IPS DF 4.7 (cell line): ENCODE results near the gene CEP72.
"Not testable (repeated sequence)": the region's sequence is repeated elsewhere in the genome, so short reads cannot be mapped to it uniquely, and the experiment has no call there.

Experiments
- DNase-seq: peaks from one replicate; pipeline ENCODE4 v3.0.0-alpha.2; 2013; ENCODE audit warnings: low spot score; ENCODE audit errors: extremely low read depth

Gene CEP72

DNA sequence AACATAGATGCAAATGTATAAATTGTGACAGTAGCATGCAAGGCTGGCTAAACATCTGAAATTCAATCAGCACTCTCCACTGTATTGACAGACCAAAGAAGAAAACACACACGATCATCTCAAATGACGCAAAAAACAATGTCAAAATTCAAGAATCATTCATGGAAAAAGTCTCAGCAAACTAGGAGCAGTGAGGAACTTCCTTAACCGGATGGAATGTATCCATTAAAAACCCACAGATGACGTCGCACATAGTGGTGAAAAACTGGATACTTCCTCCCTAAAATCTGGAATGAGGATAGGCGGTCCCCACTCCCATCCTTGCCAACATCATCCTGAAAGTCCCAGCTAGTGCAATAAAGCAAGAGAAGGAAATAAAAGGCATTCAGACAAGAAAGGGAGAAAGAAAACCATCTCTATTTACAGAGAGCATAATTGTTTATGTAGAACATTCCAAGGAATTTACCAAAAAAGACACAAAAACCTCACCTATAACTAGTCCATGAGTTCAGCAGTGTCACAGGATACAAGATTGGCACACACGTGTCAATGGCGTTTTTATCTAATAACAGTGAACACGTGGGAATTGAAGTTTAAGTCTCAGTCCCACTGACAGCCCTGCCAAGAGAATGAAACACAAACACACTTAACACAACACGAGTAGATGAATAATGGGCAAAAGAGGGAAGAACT, 14.1 kb upstream of the CEP72 start:
- no peak for DNase-seq

DNA sequence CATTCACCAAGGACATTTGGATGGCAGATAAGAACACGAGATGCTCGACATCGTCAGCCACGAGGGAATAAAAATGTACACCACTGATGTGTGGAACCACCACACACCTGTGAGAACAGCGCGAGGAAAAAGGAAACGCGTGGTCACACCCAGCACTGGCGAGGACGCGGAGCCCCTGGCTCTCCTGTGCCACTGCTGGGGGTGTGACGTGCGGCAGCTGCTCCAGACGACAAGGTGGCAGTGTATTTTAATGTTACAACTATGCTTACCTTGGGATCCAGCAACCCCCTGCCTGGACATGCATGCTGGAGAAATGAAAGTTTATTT, 13.6 kb upstream of the CEP72 start:
- no peak for DNase-seq

DNA sequence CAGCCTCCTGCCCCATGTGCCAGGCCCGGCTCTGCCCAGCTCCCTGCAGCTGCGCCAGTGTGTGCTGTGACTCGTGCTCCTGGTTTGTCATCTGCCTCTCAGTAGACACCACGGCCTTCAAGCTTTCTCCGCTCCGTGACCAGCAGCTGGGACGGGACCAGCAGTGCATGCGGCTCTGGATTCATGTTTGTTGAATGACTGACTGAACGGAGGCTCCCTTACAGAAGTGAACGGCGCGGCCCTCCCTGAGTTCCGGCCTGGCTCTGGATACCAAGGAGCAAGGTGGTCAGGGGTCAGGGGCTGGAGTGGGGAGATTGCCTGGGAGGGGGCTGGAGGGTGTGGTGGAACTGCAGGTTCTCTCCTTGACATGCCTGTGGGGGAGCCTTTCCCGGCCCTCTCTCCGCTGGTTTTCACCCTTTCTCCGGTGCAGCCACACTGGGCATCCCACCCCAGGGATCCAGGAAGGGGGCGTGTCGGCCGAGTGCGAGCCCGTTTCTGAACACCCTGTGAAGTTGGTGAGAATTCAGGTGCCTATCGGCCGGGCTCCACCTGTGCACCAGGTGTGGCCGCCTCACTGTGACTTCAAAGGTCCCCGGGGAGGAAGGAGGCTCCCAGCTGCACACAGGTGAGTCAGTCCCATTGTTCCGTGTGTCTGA, 11.1 kb upstream of the CEP72 start:
- no peak for DNase-seq

GRCh38 chr5:601771-602465, 10.2 kb upstream of the CEP72 start:
- DNase-seq: no peak

DNA sequence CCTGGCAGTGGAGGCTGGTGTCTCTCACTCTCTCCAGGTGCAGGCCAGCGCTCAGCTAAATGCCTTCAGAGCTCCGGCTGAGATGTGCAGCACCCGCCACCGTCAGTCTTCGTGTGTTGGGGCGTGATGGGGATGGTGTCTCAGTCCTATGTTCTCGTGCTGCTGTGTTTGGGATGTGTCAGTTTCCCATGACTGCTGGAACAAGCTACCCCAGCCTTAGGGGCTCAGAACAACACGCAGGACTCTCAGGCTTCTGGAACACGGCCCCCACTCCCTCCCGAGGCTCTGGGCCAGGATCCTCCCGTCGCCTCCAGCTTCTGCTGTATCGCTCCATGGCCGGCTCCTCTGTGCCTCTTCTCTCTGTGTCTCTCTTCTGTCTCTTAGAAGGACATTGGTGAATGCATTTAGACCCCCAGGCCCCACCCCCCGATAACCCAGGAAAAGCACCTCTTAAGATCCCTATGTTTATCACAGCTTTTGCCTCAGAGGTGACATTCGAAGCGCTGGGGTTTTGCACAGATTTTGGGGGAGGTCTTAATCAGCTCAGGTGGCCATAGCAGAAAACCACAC, 9.6 kb upstream of the CEP72 start:
- no peak for DNase-seq

DNA sequence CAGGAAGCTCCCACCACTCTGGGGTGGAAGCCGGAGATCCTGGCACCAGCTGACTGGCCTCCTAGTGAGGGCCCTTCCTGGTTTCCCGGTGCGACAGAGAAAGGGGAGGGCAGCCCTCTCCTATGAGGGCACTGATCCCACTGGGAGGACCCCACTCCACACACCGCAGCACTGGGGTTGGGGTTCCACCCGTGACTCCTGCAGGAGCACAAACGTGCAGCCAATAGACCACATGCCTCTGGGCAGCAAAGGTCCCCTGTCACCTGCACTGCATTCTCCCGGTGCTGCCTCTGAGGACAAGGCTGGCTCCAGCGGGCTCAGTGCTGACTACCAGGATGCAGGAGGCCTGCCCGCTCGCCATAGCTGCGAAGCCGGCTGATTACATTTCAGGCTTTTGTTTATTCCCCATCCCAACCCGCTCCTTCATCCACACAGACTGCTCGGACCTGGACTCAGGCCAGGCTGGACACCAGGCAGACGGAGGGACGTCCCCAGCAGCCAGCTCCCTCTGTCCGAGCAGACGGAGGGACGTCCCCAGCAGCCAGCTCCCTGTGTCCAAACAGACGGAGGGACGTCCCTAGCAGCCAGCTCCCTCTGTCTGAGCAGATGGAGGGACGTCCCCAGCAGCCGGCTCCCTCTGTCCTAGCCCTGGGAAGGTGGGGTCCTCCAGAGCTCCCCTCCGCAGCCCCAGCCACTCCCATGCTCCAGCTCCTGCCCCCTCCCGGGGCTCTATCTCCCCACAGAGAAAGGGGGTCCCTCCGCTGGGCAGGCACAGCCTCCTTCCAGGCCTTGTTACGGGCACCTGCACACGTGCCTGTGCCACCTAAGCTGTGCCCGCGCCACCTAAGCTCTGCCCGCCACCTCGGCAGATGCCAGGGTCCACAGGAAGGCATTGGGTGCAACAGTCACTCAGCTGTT, 8.8 kb upstream of the CEP72 start:
- no peak for DNase-seq

DNA sequence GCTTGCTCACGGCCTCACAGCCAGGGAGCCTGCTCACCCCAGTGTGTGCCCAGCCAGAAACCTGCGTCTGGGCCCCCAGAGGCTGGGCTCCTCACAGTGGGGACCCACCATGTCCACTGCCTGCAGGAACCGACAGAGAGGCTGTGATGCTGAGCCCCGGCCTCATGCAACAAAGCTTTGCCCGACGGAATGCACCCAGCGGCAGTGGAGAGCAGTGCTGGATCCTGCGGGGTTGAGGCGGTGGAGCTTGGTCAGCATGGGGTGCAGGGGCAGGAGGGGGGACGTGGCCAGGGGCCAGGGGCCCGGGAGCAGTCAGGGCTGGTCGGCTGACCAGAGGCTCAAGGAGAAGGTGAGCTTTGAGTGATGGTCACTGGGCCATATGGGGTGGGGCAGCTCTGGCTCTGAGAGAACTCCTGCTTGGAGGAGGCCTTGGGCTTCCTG, 7.7 kb upstream of the CEP72 start:
- no peak for DNase-seq

DNA sequence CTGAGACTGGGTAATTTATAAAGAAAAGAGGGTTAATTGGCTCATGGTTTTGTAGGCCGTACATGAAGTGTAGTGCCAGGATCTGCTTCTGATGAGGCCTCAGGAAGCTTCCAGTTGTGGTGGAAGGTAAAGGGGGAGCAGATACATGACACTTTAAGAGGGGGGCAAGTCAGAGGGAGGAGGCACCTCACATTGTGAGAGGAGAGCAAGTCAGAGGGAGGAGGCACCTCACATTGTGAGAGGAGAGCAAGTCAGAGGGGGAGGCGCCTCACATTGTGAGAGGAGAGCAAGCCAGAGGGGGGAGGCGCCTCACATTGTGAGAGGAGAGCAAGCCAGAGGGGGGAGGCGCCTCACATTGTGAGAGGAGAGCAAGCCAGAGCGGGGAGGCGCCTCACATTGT, 7.0 kb upstream of the CEP72 start:
- not testable (repeated sequence) for DNase-seq

DNA sequence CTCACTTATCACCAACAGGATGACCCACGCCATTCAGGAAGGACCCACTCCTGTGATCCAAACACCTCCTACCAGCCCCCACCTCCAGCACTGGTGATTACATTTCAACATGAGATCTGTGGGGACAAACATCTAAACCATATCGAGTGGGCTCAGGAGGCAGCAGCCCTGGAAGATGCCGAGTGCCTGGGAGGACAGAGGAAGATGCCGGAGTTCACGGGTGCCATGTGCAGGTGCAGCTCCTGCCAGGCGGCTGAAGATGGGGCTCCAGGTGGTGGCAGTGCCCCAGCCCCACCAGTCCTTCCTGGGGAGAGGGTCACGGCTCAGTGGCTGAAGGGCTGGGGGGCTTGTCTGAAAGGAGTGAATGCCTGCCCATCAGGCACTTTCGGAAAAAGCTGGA, 6.1 kb upstream of the CEP72 start:
- no peak for DNase-seq

DNA sequence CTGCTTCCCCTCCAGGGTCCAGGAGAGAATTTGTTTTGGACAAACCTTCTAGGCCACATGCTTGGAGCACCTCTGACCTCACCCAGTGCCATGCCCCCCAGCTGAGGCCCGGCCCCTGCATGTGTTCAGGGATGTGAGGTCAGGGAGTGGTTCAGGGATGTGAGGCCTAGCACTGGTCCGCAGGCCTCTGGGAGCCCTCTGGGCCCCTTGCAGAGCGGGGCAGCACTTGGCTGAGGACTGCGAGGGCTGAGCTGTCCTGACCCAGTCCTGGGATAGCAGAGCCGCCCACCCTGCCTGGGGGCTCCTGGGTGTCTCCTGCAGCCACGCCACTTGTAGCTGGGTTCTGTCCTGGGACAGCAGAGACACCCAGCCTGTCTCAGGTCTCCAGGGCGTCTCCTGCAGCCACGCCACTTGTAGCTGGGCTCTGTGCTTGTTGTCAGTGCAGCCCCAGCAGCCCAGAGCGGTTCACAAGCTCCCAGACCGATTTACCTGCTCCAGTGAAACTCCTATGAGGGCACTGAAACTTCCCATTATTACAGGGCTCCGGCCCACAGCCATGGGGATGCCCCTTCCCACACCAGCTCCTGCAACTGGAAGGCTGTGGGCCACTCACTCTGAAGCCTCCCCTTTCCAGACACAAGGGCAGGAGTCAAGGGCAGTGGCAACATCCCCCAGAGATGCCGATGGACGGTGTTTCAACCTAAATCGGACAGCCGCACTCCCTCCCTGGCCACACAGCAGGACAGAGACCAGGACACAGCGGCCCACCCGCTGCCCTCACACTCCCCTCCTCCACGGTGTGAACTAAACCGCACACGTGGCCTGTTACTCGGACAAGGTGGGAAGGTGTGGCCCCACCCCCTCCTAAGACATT, 5.4 kb upstream of the CEP72 start:
- DNase-seq: no peak

- DNase-seq: no peak
Observed at GRCh38 chr5:607541-608428, 4.4 kb upstream of the CEP72 start.

DNA sequence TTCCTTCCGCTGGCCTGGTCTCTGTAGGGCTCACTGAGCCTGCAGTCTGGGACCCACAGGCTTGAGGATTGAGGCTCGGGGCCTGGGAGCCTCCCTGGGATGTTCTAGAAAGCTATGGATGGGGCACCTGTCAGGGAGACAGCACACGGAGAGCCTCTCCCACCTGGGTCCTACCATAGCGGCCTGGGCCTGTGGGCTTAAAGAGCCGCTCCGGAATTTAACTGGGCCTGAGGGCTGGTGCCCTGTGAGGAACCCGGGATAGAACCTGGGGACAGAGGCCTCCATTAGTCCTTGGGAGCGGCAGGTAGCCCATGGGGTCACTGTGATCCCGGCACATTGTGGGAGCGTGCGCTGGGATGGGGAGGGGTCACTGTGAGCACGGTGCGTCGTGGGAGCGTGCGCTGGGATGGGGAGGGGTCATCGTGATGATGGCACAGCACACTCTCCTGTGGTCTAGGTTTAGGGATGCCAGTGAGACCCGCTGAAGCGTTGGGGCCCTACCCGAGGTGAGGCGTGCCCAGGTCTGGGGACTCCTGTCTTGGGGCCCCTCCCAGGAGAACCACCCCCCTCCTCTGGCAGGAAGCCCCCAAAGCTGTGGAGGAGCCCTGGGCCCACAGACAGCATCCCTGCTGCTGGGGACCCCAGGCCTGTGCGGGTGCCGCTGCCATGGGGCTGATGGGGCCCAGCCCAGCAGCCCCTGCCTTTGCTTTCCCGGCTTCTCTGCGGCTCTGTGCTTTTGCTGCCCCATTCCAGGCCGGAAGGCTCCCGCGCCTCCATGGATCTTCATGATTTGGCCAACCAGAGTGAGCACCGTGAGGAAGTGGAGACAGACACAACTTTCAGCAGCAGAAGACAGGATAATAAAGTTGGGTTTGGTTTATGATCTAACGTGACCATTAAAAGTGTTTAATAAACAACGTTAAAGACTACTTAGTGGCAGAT, 3.4 kb upstream of the CEP72 start:
- DNase-seq: no peak

DNA sequence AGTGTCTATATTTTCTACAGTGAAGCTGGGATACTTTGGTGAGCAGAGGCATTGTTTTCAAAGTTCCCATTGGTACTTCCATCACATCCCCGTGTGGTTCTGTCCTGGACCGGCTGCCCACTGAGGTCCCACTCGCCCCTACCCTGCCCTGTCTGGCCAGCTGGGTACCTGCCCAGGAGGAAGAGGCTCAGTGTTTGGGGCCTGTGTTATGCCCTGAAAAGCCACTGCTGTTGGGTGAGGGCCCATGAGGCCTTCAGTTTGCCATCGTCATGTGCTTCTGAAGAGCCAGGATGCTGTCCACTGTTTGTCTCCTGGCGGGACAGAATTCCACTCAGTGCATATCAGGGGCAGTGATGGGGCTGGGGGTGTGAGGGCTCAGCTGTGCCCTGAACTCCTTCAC, 2.6 kb upstream of the CEP72 start:
- DNase-seq: no peak

DNA sequence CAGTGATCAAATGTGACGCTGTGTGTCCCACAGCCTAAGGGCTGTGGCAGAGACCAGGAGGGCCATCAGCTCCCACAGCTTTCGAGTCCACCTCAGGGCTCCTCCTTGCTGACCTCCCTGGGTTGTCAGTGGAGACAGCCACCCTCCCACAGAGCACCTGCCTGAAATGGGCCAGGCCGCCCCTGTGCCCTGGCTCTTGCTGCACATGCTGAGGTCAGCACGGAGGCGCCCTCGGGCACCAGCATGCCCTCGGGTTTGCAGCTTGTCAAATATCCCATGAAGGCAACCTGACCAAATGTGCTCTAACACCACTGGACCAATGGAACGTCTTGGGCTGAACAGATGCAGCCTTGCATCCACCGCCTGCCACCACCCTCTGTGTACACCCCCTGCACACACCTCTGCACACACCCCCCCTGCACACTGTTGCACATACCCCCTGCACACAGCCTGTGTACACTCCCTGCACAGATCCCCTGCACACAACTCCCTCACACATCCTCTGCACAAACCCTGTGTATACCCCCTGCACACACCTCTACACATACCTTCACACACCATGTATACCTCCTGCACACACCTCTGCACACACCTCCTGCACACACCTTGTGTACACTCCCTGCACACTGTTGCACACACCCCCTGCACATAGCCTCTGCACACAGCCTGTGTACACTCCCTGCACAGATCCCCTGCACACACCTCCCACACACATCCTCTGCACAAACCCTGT, 2.0 kb upstream of the CEP72 start:
- no peak for DNase-seq

DNA sequence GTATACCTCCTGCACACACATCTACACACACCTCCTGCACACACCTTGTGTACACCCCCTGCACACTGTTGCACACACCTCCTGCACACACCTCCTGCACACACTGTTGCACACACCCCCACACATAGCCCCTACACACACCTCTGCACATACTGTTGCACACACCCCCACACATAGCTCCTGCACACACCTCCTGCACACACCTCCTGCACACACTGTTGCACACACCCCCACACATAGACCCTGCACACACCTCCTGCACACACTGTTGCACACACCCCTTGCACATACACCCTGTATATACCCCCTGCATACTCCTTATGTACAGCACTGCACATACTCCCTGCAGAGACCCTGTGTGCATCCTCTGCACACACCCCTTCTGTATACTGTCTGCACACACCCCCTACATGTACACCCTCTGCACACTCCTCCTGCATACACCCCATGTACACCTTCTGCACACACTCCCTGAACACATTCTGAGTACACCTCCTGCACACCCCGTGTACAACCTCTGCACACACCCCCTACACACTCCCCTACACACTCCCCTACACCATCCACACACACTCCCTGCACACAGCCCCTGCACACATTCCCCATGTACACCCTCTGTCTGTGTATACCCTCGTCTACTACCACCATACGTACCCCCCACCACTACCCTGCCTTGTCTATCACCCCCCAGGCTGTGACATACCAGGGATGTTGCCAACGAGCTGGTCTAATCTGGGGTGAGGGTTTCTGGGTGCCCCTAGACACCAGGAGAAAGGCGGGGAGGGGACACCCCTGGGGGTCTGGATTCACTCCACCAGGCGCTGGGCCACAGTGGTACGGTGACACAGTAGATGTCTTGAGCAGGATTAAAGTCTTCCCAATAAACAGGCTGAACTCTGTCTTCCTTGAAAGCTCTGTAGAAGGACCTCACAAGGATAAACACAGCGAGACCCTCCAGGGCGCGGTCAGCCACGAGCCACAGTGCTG, 1.1 kb upstream of the CEP72 start:
- no peak for DNase-seq
